Cardiac fibroblast (primary cell): ENCODE data around the gene PRKN.

Experiments used
- DNase-seq, 2 donors: peaks; one replicate each; pipeline versions ENCODE4 v3.0.0 to v3.0.0-alpha.2; 2010; ENCODE audit warnings: low read depth in 2 of 2
- H3K4me3 ChIP-seq, 2 donors: replicated peaks in 1 of 2; 1 replicate in 1 of 2; 2 replicates in 1 of 2; pipeline ENCODE4 v1.5.1; 2011; ENCODE audit warnings: low read depth in 2 of 2, low read length in 2 of 2, mild to moderate bottlenecking in 2 of 2, moderate library complexity in 1 of 2
- CTCF ChIP-seq: IDR thresholded peaks from one replicate; pipeline ENCODE4 v1.5.1; 2011; ENCODE audit warnings: low read depth, mild to moderate bottlenecking, low read length, inconsistent platforms

The PRKN gene

GRCh38 chr6:161347988-161348627 lies 1379.5 kb downstream of the PRKN start:
- no peak overlapping the region for H3K4me3 ChIP-seq
- no peak for TF ChIP-seq CTCF

GRCh38 chr6:161347125-161347524 lies 1380.4 kb downstream of the PRKN start:
- no peak for TF ChIP-seq CTCF
- no peak overlapping the region for H3K4me3 ChIP-seq
- DNase-seq = no peak

More at GRCh38 chr6:161347988-161348627, 1379.5 kb downstream of the PRKN start:
- DNase-seq = no peak

- TF ChIP-seq CTCF = no peak
- H3K4me3 ChIP-seq = no peak overlapping the region
- no peak for DNase-seq
Observed at GRCh38 chr6:161346717-161347116, 1380.8 kb downstream of the PRKN start.

- no peak for TF ChIP-seq CTCF
- no peak for DNase-seq
- no peak overlapping the region for H3K4me3 ChIP-seq
Observed at GRCh38 chr6:161344626-161345025, 1382.9 kb downstream of the PRKN start.

- H3K4me3 ChIP-seq = no peak overlapping the region
- DNase-seq = no peak
- no peak for TF ChIP-seq CTCF
Observed at GRCh38 chr6:161342039-161342438, 1385.5 kb downstream of the PRKN start.

GRCh38 chr6:161341638-161342037 lies 1385.9 kb downstream of the PRKN start:
- TF ChIP-seq CTCF = no peak
- DNase-seq = no peak
- no peak overlapping the region for H3K4me3 ChIP-seq

GRCh38 chr6:161338015-161338414 lies 1389.6 kb downstream of the PRKN start:
- no peak for TF ChIP-seq CTCF
- DNase-seq = no peak
- H3K4me3 ChIP-seq = no peak overlapping the region
